Activated CD4-positive, CD25-positive, alpha-beta regulatory T cell (primary cell): ENCODE data around the gene AMPD1.

Source experiments
- DNase-seq, 4 experiments: peaks; one replicate each; lab custom pipeline; 2025; lab: John Stamatoyannopoulos, UW

AMPD1 gene

GRCh38 chr1:114638910-114639309, 56.4 kb downstream of the AMPD1 start:
- DNase-seq: no peak

- no peak for DNase-seq
Observed at GRCh38 chr1:114632427-114632826, 62.9 kb downstream of the AMPD1 start.

- DNase-seq: no peak
Observed at GRCh38 chr1:114627107-114627506, 68.2 kb downstream of the AMPD1 start.

GRCh38 chr1:114623364-114623763, 72.0 kb downstream of the AMPD1 start:
- no peak for DNase-seq
